Measurements from ENCODE around the gene TUBA4B.

DNA sequence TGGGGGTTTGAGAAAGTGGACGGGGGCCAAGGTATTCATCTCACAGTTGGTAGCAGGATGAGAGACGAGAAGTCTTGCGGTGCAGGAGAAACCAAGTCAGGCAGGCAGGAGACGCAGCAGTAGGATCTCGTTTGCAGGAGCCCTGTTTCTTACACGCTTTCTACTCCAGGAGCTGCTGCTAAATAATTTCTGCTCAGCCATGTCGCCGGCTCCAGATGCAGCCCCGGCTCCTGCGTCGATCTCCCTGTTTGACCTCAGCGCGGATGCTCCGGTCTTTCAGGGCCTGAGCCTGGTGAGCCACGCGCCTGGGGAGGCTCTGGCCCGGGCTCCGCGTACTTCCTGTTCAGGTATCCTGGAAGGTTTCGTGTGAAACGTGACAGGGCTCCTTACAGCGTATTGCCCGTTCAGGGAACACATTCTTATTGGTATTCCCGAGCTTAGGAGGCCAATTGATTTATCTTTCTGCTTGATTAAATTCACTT, 22.9 kb upstream of the TUBA4B start:
- no peak for TF ChIP-seq TAF1 (IDR thresholded peaks at IDR 0.05; ENCODE audit: low read depth, low read length)
- TF ChIP-seq POLR2AphosphoS5 (IDR thresholded peaks at IDR 0.05; ENCODE audit: low read depth, low read length) = no peak
- TF ChIP-seq POLR2A (IDR thresholded peaks at IDR 0.05; ENCODE audit: low read depth, low read length) = no peak
- no peak for TF ChIP-seq PAX5 (IDR thresholded peaks at IDR 0.05; ENCODE audit: insufficient read depth, low read length, severe bottlenecking)
- TF ChIP-seq SPI1 (IDR thresholded peaks at IDR 0.05; ENCODE audit: low read depth, low read length) = no peak
